NCI-H2029 (cell line): Measurements from ENCODE around the gene ARPC1B.

Source experiments
- DNase-seq: peaks from one replicate; lab custom pipeline; 2025; lab: John Stamatoyannopoulos, UW

The ARPC1B gene

DNA sequence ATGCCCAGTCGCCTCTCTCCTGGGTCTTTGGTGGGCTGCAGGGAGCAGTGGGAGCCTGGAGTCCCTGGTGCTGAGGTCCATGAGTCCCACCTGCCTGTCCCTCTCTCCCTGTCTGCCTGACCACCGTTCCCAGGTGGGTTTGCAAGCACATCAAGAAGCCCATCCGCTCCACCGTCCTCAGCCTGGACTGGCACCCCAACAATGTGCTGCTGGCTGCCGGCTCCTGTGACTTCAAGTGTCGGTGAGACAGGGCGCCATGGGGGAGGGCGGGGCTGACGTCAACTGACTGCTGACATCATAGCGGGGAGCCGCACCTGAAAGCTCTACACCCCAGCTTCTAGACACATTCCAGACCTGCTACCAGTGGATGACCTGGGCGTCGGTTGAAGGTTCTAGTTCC is 15.2 kb downstream of the ARPC1B start:
- DNase-seq = no peak

DNA sequence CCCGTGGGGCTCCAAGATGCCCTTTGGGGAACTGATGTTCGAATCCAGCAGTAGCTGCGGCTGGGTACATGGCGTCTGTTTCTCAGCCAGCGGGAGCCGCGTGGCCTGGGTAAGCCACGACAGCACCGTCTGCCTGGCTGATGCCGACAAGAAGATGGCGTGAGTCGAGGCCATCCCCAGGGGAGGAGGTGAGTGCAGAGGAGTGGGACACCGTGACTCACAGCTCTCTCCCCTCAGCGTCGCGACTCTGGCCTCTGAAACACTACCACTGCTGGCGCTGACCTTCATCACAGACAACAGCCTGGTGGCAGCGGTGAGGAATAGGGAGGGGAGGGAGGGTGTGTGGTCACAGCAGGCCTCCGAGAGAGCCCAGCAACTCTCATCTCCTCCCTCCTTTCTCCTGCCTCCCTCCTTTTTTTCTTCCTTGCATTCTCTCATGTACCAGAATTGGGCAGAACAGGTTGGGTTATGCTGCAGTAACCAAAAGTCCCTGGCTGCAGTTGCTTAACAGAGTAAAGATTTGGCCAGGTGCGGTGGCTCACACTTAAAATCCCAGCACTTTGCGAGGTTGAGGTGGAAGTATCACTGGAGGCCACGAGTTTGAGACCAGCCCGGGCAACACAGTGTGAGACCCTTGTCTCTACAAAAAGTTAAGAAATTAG is 16.5 kb downstream of the ARPC1B start:
- DNase-seq = no peak

DNA sequence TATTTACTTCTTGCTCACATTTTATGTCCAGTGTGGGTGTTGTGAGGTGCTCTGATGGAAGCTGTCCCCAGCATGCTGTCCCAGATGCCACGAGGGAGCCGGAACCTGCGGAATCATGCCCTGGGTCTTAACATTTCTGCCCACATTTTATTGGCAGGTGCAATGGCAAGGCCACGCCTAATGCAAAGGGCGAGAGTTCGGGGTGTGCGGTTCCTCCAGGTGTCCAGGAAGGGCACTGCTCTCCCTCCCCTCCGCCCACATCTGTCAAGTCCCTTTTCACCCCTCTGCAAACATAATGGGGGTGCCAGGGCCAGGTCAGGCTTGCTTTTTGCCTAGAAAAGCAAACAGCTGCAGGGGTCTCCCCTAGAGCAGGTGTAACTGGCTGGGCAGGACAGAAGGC is 17.5 kb downstream of the ARPC1B start:
- no peak for DNase-seq

DNA sequence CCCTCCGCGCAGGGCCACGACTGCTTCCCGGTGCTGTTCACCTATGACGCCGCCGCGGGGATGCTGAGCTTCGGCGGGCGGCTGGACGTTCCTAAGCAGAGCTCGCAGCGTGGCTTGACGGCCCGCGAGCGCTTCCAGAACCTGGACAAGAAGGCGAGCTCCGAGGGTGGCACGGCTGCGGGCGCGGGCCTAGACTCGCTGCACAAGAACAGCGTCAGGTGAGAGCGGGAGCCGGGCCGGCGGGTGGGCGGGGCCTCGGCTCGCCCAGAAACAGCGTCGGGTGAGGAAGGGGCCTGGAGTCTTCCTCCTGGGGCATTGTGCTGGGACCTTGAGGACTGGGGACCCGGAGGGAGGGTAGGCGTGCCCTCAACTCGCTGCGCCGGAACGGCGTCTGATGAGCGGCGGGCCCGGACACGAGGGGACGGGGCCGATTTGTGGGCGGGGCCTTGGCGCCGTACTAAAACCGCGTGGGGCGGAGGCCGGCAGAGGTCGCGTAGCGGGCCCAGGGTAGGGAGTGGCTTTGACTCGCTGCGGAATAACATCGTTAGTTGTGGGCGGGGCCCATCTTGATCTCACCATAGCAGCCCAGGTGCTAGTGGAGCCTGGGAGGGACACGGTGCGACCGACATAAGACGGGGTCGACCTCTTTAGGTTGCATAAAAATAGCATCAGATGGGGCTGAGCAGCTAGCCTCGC is 18.3 kb downstream of the ARPC1B start:
- peak; percentile 83 for DNase-seq

DNA sequence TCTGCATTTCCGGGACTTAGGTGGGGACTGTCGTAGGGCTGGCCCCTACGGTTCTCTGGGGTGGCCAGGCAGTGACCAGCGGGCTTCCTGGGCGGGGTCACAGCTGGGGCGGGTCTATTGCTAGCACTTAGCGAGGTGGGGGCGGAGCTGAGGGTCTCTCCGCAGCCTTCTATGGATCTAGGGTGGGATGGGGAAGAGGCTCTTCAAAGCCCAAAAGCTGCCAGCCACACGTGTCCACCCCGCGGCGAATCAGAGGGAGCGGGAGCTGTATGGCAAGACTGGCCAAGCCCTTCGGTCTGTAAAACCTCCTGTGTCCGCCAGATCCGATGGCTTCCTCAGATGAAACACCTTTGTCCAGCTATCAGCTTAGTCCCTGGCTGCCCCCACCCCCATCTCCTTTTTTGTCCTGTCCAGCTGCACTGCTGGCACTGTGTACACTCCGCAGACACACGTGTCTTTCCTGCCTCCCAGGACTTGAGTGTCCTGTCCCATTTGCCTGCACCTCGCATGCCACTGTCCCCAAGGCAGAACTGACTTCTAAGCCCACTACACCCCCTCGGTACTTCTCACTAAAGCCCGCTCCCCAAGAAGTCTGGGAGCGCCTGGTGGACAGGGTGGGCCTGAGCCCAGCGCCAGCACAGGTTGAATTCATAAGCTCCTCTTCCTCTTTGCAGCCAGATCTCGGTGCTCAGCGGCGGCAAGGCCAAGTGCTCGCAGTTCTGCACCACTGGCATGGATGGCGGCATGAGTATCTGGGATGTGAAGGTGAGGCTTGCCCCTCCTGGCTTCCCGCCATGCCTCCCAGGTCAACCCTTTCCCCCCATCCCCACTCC is 19.0 kb downstream of the ARPC1B start:
- peak; percentile 65 for DNase-seq

DNA sequence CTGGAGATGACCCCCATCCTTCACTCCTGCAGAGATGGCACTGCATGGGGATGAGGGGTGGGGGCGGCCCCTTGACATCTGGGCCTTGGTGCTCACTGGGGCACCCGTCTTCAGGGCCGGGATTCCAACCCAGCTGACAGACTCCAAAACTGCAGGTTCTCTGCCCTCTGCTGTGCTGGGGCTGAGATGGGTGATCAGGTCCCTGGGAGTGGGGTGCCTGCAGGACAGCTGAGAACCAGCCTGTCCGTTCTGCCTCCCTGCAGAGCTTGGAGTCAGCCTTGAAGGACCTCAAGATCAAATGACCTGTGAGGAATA is 19.6 kb downstream of the ARPC1B start:
- DNase-seq = no peak

DNA sequence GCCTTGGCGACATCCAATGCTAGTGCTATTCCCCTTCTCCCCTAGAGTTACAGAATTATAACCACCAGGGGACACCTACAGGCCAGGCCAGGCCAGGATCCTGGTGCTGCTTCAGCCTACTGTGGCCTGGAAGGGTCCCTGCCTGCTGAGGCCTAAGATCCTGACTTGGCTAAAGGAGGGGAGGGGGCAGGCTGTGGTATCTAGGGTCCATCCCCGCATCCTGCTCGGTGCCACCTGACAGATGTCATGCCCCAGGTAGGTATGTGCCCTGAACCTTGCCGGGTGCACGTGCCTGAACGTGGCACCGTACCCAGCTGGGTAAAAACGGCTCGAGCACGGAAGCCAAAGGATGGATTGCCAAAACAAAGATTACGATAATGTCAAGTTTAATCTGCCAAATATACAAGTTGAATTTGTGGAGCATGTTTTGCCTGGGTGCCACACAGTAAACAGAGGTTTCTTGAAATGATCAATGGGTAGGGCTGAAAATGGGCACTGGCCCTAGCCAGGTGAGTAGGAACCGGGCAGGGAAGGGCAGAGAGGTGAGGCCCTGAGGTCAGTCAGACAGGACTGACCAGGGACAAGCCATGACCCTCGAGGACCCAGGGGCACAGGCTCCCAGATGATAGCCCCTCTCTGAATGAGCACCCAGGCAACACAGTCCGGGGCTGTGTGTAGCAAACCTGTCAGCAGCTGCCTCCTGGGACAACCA is 21.2 kb downstream of the ARPC1B start:
- DNase-seq = no peak

DNA sequence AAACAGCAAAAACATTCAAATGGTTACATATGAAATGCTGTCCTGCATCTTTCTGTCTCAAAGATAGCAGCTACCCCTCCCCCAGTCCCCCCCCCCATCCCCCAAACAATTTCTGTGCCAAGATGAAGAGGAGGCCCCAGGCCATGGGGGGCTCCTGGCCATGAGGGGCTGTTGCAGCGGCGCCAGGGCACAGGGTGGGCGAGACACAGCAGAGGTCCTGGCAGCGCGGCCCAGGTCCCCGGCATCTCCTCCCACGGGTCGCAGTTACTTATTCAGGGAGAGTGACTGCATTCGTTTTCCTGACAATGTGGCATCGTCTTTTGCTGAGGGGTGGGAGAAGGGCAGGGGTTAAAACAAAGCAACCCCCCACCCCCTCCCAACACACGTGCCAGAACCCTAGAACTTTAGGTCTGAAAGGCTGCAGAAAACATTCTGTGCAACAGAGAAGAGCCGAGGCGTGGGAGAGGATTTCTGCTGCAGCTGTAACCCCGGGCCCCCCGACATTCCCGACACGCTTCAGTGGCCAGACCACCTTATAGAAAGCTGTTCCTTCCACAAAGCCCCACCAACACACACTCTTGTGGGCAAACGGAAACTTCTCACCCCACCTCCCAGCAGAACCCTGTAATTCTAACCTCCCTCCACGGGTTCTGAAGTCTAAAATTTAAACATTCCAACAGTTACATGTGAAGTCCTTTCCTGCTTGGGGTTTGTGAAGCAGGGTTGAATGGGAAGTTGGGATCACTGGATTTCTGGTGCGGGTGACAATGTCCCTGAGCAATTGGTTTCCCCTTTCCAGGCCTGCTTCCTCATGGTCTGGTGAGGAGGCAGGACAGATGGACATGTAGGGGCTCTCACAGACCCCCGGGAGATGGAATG is 22.1 kb downstream of the ARPC1B start:
- no peak for DNase-seq

DNA sequence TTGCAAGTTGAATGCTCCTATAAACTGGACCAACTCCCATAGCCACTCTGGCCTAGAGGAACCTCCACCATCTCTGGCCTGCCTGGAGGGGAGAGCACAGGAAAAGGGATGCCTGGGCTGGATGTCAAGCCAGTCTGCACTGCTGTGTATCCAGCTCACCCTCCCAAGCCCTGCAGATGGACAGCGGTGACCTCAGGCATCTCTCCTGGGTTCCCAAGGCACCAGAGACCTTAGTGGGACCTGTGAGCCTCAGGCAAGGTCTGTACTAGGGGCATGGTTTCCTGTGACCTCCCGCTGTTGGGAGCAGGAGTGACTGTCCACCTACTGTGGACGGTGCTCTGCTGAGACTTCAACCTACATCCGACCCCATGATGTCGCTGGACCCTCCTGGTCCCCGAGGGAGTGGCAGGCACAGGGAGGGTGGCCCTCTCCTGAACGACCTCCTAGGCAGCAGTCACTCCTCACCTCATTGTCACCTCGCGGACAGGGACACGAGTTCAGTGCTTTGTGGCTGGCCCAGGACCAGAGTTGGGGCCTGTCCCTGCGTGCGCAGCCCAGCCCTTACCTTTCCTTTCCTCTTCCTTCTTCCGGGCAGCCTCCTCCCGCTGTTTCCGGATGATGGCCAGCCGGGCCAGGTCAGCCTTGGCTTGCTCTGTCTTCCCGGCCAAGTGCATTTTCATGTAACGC is 22.9 kb downstream of the ARPC1B start:
- DNase-seq = no peak

DNA sequence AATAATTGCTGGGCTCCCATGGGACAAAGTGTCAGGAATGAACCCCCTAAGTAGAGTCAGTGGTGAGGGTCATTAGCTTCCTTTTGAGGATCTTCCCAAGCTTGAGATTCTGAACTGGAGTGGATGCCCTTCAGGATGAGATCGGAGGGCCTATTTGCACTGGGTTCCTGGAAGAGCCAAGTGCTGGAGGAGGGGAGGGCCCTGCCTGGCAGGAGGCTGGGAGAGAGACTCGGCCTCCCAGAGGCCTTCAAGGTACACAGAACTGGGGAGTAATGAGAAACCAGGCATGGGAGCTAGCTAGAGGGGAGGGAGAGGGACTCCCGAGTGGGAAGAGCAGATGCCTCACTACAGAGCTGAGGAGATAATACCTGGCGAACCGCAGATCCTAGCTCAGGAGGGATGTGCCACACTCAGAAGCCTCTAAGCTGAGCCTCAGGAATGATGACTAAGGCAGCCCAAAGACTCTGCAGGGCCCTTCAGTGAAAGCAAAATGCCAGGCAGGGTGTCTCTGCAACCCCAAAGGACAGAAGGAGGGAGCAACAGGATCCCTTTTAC is 24.4 kb downstream of the ARPC1B start:
- no peak for DNase-seq

DNA sequence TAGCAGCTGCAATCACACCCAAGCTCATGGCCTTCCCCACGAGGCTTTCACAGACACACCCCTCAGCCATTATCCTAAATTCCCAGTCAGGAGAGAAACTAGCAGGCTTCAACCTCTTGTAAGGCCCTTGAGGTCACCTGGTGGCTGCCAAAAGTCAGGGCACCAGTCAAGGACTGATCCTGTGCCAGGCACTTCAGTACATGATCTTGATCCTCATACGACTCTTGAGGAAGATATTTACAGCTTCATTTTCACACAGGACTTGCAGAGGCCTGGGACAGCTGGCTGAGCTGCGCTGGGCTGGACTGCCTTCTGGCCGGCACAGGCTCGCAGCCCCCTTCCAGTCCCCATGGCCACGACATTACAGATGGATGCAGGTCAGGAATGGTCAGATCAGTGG is 25.1 kb downstream of the ARPC1B start:
- DNase-seq = peak; percentile 41

DNA sequence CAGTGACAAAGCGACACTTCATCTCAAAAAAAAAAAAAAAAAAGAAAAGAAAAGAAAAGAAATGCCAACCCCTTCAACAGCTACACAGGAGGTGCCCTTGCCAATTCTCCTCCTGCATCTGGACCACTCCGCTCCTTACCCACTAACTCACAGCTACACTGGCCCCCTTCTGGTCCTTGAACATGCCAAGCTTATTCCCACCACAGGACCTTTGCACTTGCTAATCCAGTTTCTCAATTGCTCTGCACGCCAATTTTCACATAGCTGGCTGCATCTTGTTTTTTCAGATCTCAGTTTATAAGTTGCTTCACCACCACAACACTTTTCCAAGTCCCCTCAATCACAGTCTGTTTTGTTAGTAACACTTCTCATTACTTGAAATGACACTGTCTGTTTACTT is 28.3 kb downstream of the ARPC1B start:
- DNase-seq = no peak

DNA sequence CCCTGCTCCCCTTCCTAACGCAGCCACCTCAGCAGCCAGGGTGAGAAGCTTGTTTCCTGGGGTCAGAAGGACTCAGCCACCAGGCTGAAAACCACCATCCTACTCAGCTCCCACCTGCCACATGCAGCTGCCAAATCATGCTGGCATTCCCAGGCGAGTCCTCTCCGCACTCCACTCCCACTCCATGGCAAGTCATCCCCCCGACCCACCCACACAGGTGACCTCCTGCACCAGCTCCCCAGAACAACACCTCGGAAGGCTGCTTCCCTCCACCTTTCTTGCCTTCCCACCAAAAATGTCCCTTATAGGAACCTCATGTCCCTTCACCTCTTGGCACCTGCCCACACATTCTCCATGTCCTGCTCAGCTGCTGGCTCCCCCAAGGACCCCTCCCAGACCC is 29.2 kb downstream of the ARPC1B start:
- no peak for DNase-seq

DNA sequence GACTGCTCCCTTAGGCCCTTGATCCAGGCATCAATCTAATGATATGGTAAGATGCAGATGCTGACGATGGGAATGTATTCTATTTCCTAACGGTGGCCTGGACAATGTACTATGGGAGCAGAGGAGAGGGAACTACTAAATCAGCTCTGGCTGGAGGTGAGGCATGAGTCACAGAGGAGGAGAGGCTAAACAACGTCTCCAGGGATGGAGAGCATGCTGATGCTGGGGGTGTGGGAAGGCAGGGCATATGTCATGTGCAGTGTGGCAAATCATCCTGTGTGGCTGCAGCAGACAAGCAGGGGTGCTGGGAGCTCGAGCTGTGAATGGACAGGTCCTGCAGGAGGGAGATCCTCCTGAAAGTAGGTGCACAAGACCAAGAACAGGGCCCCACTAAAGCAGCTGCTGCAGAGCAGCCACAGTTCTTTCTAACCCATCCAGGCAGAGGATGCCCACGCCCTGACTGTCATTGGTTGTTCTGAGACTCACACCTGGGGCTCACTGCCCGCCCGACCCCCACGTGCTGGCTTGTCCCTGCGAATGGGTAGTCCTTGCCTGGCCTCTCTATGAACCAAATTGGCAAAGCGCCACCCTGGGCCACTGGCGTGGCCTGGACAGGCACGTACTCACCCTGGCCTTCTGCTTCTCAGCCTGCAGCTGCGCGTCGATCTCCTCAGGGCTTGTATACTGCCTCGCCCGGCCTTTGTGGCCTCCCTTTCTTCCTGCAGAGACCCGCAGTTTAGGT is 29.9 kb downstream of the ARPC1B start:
- no peak for DNase-seq

DNA sequence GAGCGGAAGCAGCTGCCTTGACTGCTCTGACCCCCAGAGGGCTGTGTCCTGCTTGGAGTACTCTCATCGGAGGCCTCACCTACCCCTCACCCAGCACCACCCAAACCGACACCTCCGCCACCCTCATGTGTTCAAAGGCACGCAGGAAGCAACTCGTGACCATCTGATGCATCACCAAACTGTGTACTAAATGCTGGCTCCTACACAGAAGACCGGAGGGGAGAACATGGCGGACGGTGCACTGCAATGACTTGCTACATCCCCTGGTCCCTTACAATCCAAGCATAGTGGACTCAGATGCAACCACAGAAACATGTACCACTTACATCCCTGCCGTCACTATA is 30.4 kb downstream of the ARPC1B start:
- DNase-seq = no peak

DNA sequence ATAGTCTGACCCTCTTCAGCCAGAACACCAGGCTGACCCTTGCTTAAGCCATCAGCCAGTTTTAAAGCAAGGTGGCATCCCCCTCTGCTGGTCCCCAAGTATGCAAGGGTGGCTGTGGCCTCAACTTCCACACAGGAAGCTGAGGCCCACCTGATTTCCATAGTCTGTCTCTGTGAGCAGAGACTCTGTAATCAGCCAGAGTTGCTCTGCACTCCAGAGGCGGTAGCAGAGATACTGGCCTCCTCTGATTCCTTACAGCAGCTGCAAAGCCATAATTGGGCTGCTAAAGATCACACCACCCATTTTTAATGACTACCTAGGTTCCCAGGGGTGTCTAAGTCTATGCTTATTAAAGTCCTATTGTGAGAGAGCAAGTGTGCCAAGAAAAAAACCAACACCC is 32.0 kb downstream of the ARPC1B start:
- no peak for DNase-seq

DNA sequence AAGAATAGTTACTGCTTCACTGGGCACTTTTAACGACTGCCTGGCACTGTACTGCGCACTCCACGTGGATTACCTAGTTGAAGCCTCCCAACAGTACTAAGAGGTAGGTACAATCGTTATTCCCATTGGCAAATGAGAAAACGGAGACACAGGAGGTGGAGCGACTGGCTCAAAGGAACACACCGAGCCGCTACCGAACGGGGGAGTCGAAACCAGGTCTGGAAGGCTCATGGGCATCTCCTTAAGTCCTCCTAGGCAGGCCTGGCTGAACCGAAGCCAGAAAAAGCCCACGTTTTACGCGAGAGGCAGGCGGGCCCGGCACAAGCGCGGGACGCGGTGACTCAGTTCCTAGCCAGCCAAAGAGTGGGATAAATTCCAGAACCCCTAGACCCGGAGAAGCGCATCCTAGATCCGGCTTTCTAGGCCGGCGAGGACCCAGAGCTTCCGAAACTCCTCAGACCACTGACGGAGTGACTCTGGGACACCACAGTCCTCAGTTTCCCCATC is 33.4 kb downstream of the ARPC1B start:
- DNase-seq = peak; percentile 44

DNA sequence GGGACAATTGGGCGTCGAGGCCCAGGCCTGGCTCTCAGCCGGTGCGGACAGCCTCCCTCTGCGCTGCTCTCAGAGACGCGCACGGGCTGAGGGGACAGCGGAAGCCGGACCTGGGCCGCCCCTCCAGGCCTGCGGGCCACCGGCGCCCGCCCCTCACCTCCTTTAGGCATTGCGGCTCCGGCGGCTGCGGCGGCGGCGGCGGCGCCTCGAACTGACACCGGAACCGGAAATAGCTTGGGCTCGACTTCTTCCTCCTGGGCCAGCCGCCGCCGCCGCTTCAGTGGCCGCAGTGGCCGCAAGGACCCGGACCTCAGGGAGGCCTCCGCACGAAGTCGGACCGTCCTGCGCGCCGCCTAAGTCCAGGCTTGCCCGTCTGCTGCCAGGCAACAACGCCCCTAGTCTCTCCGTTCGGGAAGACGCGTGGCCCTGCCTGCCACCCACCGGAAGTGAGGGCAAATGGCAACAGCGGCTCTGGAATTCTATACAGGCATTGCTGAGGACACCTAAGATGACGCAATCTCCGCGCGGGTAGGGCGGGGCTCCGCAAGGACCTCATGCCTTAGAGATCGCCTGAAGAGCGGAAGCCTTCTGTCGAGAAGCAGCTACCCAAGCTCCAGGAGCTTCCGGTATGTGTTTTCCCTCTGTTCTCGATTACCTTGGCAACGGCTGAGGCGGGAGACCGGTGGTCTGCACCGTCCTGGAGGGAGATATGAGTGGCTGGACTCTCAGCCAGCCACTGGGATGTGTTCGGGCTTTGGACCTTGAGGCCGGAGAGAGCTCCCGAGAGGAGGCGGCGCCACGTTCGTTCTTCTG is 34.1 kb downstream of the ARPC1B start, which contains the start of the genes BUD31 and PDAP1:
BUD31 (plus strand) TSS at position 591 of the 813 bp plus-strand sequence. CDS start 2,124 bp downstream, outside the sequence.
PDAP1 (minus strand) TSS at position 219 of the 813 bp plus-strand sequence; CDS start at position 170, 49 bp downstream.
- peak; percentile 89 for DNase-seq

DNA sequence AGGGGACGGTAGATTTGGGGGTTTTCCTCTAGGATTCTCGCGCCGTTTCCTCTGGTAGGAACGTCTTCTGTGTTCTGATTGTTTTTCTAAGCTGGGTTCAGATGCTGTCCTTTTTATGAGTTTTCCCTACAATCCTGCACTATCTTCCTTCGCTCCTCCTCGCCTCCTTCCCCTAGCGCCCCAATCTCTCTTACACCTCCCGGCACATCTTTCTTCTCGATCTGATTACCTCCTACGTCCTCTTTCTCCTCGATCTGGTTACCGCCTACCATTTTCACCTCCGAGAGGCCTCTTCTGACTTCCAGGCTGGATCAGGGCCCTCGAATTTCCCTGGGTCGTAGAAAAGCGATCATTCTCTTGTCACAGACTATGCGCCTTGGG is 34.7 kb downstream of the ARPC1B start:
- DNase-seq = no peak
